T47D (cell line): ENCODE data around the gene ZBP1.

ENCODE experiments used
- DNase-seq, 2 experiments: peaks; one replicate each; pipeline versions ENCODE4 v3.0.0 to v3.0.0-alpha.2; 2011 to 2012; ENCODE audit warnings: low read depth in 1 of 2, low spot score in 1 of 2
- JUND ChIP-seq: IDR thresholded peaks from 2 replicates; pipeline ENCODE4 v1.6.1; 2012; ENCODE audit warnings: low read depth
- in situ Hi-C: cut with HindIII; loops from 2 replicates; pipeline ENCODE4 v1.10.0; 2016; ENCODE audit warnings: low sequenced_read_pairs, low pct_unique_long_range_greater_than_20kb

Gene ZBP1

GRCh38 chr20:57587278-57587988, 32.8 kb downstream of the ZBP1 start:
- in situ Hi-C loops, result no loop called here
- no peak for TF ChIP-seq JUND
- no peak for DNase-seq

- DNase-seq, result no peak
- TF ChIP-seq JUND, result no peak
- in situ Hi-C loops, result no loop called here
These were observed 33.3 kb downstream of the ZBP1 start for GRCh38 chr20:57586943-57587277.

GRCh38 chr20:57586370-57586793, 33.8 kb downstream of the ZBP1 start:
- no peak for TF ChIP-seq JUND
- DNase-seq, result peak in 1 of 2 experiments; percentile 37
- in situ Hi-C loops, result no loop called here

GRCh38 chr20:57585466-57586213, 34.6 kb downstream of the ZBP1 start:
- in situ Hi-C loops, result no loop called here
- no peak for TF ChIP-seq JUND
- no peak for DNase-seq

GRCh38 chr20:57584768-57585461, 35.3 kb downstream of the ZBP1 start:
- no peak for DNase-seq
- TF ChIP-seq JUND, result no peak
- in situ Hi-C loops, result no loop called here

GRCh38 chr20:57583289-57584257, 36.7 kb downstream of the ZBP1 start:
- no peak for TF ChIP-seq JUND
- no peak for DNase-seq
- in situ Hi-C loops, result no loop called here

- no peak for TF ChIP-seq JUND
- DNase-seq, result no peak
- in situ Hi-C loops, result no loop called here
These were observed 37.6 kb downstream of the ZBP1 start for GRCh38 chr20:57582432-57583288.

- in situ Hi-C loops, result no loop called here
- no peak for DNase-seq
- no peak for TF ChIP-seq JUND
These were observed 38.2 kb downstream of the ZBP1 start for GRCh38 chr20:57582029-57582378.

- no peak for DNase-seq
- in situ Hi-C loops, result no loop called here
- no peak for TF ChIP-seq JUND
These were observed 38.8 kb downstream of the ZBP1 start for GRCh38 chr20:57581202-57582028.

- in situ Hi-C loops, result no loop called here
- no peak for TF ChIP-seq JUND
- peak in 1 of 2 experiments; percentile 25 for DNase-seq
These were observed 39.6 kb downstream of the ZBP1 start for GRCh38 chr20:57580478-57581201.
